ENCODE data around the gene FBXO2.

DNA sequence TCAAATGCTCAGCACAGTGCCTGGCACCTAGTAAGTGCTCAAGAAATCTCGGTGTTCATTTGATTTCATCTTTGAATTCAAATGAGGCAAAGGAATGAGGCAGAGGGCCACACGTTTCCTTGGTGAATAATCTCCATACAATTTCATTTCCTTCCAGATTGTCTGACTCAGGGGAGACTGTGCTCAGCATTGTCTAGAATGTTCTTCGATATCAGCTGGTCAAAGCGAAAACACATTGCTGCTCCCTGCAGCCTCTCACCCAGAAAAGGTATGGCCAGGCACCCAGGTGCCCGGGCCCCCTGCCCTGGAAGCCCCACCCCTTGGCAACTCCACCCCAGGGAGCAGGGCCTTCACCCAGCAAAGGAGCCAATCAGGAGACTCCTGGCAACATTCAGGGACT lies 55.8 kb downstream of the FBXO2 start:
- TF ChIP-seq, protein P1, sequence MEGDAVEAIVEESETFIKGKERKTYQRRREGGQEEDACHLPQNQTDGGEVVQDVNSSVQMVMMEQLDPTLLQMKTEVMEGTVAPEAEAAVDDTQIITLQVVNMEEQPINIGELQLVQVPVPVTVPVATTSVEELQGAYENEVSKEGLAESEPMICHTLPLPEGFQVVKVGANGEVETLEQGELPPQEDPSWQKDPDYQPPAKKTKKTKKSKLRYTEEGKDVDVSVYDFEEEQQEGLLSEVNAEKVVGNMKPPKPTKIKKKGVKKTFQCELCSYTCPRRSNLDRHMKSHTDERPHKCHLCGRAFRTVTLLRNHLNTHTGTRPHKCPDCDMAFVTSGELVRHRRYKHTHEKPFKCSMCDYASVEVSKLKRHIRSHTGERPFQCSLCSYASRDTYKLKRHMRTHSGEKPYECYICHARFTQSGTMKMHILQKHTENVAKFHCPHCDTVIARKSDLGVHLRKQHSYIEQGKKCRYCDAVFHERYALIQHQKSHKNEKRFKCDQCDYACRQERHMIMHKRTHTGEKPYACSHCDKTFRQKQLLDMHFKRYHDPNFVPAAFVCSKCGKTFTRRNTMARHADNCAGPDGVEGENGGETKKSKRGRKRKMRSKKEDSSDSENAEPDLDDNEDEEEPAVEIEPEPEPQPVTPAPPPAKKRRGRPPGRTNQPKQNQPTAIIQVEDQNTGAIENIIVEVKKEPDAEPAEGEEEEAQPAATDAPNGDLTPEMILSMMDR (IDR thresholded peaks at IDR 0.05) = no peak
- TF ChIP-seq POLR2A (IDR thresholded peaks at IDR 0.05) (no peak), POLR2AphosphoS5 (IDR thresholded peaks at IDR 0.05) (no peak)

Measured in upper lobe of left lung (tissue), 4 donors.